HCT116 (cell line): ENCODE data around the gene COPE. TPM values are rescaled to one million over a fixed set of nuclear protein-coding genes. Genes with fewer than 3 reads are reported as not detected.

Experiments
- ATAC-seq: fragments of 200-7000 bp; cut with Tn5 transposase; 2 replicates; pipeline ENCODE4 v1.9.1; 2020; ENCODE audit warnings: mild to moderate bottlenecking, moderate library complexity
- BruUV-seq: library from RNA; stranded (reverse); fragments of 400-500 nt; replicated peaks from 2 replicates; lab custom pipeline; 2021; lab: Mats Ljungman, UMichigan
- CTCF ChIA-PET: fragments of 300-600 bp; sonication (Branson Sonifier 250); formaldehyde crosslinking; loops from one replicate; lab custom pipeline; 2021; ENCODE audit warnings: antibody characterized with exemption; lab: Charles Lee
- POLR2A ChIA-PET: fragments of 300-600, 350-600 bp; sonication (Branson Sonifier 250); formaldehyde crosslinking; loops from one replicate; lab custom pipeline; 2021; ENCODE audit warnings: antibody characterized with exemption; lab: Charles Lee
- RAD21 ChIA-PET, 2 experiments: fragments of 300-600 bp; sonication (Branson Sonifier 250); formaldehyde crosslinking; loops; one replicate each; lab custom pipeline; 2023; ENCODE audit warnings: low total read pairs in 2 of 2; ENCODE audit not compliant: uncharacterized antibody in 2 of 2, unreplicated experiment in 2 of 2, low non-redundant PET in 1 of 2; lab: Charles Lee
- DNase-seq: peaks from one replicate; pipeline ENCODE4 v3.0.0-alpha.2; 2010; ENCODE audit warnings: low read depth, low spot score
- H2AFZ ChIP-seq: fragments of 200-600 bp; shearing (Covaris generic), sonication (generic); 2 replicates; pipeline ENCODE4 v1.6.1; 2017; ENCODE audit warnings: low read depth, mixed run types, mixed read lengths, antibody characterized with exemption, low read length; ENCODE audit not compliant: poor library complexity, severe bottlenecking
- H3K27ac ChIP-seq: 2 replicates; pipeline ENCODE4 v1.5.1; 2012; ENCODE audit warnings: low read depth, low read length
- H3K27me3 ChIP-seq: fragments of 200-600 bp; sonication (generic); 2 replicates; pipeline ENCODE4 v1.6.1; 2016; ENCODE audit warnings: mixed run types, low read length, mixed read lengths; ENCODE audit not compliant: insufficient read depth
- H3K36me3 ChIP-seq, 2 experiments: fragments of 200-500 bp in 1 of 2; fragments of 200-600 bp in 1 of 2; sonication (Bioruptor generic) in 1 of 2; sonication (generic) in 1 of 2; 2 replicates each; pipeline versions ENCODE4 v1.5.1 to v1.6.1; 2014 to 2016; ENCODE audit warnings: low read length in 2 of 2, inconsistent platforms in 1 of 2, mixed read lengths in 1 of 2, mixed run types in 1 of 2; ENCODE audit not compliant: insufficient read depth in 2 of 2, control insufficient read depth in 1 of 2
- H3K4me1 ChIP-seq, 2 experiments: fragments of 200-600 bp in 1 of 2; sonication (generic) in 1 of 2; 2 replicates each; pipeline versions ENCODE4 v1.5.1 to v1.6.1; 2012 to 2017; ENCODE audit warnings: low read length in 2 of 2, inconsistent platforms in 1 of 2, mild to moderate bottlenecking in 1 of 2, mixed read lengths in 1 of 2, mixed run types in 1 of 2, moderate library complexity in 1 of 2; ENCODE audit not compliant: insufficient read depth in 2 of 2, control insufficient read depth in 1 of 2
- H3K4me2 ChIP-seq: fragments of 200-600 bp; sonication (generic); 2 replicates; pipeline ENCODE4 v1.6.1; 2017; ENCODE audit warnings: mixed run types, low read length, mixed read lengths
- H3K4me3 ChIP-seq, 2 experiments: fragments of 200-600 bp in 1 of 2; sonication (generic) in 1 of 2; replicated peaks in 1 of 2; 2 replicates each; pipeline ENCODE4 v1.5.1; 2011 to 2016; ENCODE audit warnings: low read length in 2 of 2, control low read depth in 1 of 2, low read depth in 1 of 2, mild to moderate bottlenecking in 1 of 2, mixed read lengths in 1 of 2, mixed run types in 1 of 2
- H3K79me2 ChIP-seq: fragments of 200-600 bp; sonication (generic); 2 replicates; pipeline ENCODE4 v1.6.1; 2017; ENCODE audit warnings: mild to moderate bottlenecking, mixed run types, low read length, moderate library complexity, mixed read lengths; ENCODE audit not compliant: insufficient read depth
- H3K9ac ChIP-seq: fragments of 200-600 bp; sonication (generic); 2 replicates; pipeline ENCODE4 v1.6.1; 2016; ENCODE audit warnings: low read length, mixed read lengths
- H3K9me2 ChIP-seq: fragments of 200-600 bp; sonication (generic), shearing (Covaris generic); 2 replicates; pipeline ENCODE4 v1.6.1; 2017; ENCODE audit warnings: mixed run types, mild to moderate bottlenecking, moderate library complexity; ENCODE audit not compliant: insufficient read depth
- H3K9me3 ChIP-seq, 2 experiments: fragments of 200-500 bp in 1 of 2; fragments of 200-600 bp in 1 of 2; sonication (Bioruptor generic) in 1 of 2; sonication (generic) in 1 of 2; 2 replicates each; pipeline ENCODE4 v1.6.1; 2014 to 2017; ENCODE audit warnings: low read length in 2 of 2, mixed read lengths in 2 of 2, inconsistent platforms in 1 of 2, low read depth in 1 of 2, mild to moderate bottlenecking in 1 of 2, mixed run types in 1 of 2, moderate library complexity in 1 of 2; ENCODE audit not compliant: control insufficient read depth in 1 of 2, insufficient read depth in 1 of 2
- H4K20me1 ChIP-seq: fragments of 200-600 bp; sonication (generic), shearing (Covaris generic); 2 replicates; pipeline ENCODE4 v1.6.1; 2017; ENCODE audit warnings: mixed run types, mild to moderate bottlenecking, moderate library complexity; ENCODE audit not compliant: insufficient read depth
- CEBPB ChIP-seq: IDR thresholded peaks from 2 replicates; pipeline ENCODE4 v1.6.1; 2012; ENCODE audit warnings: low read depth
- EGR1 ChIP-seq: IDR thresholded peaks from 2 replicates; pipeline ENCODE4 v1.6.1; 2012; ENCODE audit warnings: low read depth
- ELF1 ChIP-seq: IDR thresholded peaks from 2 replicates; pipeline ENCODE4 v1.6.1; 2012; ENCODE audit warnings: low read depth, borderline replicate concordance
- EZH2 ChIP-seq: fragments of 200-600 bp; sonication (generic); IDR thresholded peaks from 2 replicates; pipeline ENCODE4 v1.6.1; 2017; ENCODE audit warnings: antibody characterized with exemption, mixed run types
- EZH2phosphoT487 ChIP-seq: fragments of 200-600 bp; IDR thresholded peaks from 2 replicates; pipeline ENCODE4 v1.6.1; 2018; ENCODE audit warnings: antibody characterized with exemption, borderline replicate concordance
- FOSL1 ChIP-seq: IDR thresholded peaks from 2 replicates; pipeline ENCODE4 v1.6.1; 2012; ENCODE audit warnings: low read depth
- JUND ChIP-seq: IDR thresholded peaks from 2 replicates; pipeline ENCODE4 v1.6.1; 2012
- MAX ChIP-seq: IDR thresholded peaks from 2 replicates; pipeline ENCODE4 v1.6.1; 2012
- POLR2AphosphoS5 ChIP-seq: IDR thresholded peaks from 2 replicates; pipeline ENCODE4 v1.6.1; 2011; ENCODE audit warnings: mild to moderate bottlenecking, low read depth, low read length, moderate library complexity
- RAD21 ChIP-seq: IDR thresholded peaks from 2 replicates; pipeline ENCODE4 v1.6.1; 2012; ENCODE audit warnings: low read depth, mild to moderate bottlenecking
- REST ChIP-seq: IDR thresholded peaks from 2 replicates; pipeline ENCODE4 v1.6.1; 2012; ENCODE audit warnings: low read depth
- SIN3A ChIP-seq: IDR thresholded peaks from 2 replicates; pipeline ENCODE4 v1.6.1; 2012; ENCODE audit warnings: low read depth
- SP1 ChIP-seq: IDR thresholded peaks from 2 replicates; pipeline ENCODE4 v1.6.1; 2012; ENCODE audit warnings: low read depth
- SRF ChIP-seq: IDR thresholded peaks from 2 replicates; pipeline ENCODE4 v1.6.1; 2012; ENCODE audit warnings: low read depth
- YY1 ChIP-seq: IDR thresholded peaks from 2 replicates; pipeline ENCODE4 v1.6.1; 2011; ENCODE audit warnings: low read length, low read depth, moderate library complexity, mild to moderate bottlenecking; ENCODE audit not compliant: insufficient replicate concordance; ENCODE audit errors: extremely low read depth
- ZFX ChIP-seq: fragments of 450-650 bp; IDR thresholded peaks from 2 replicates; pipeline ENCODE4 v1.6.1; 2017
- ZNF274 ChIP-seq: fragments of 200-500 bp; sonication (Bioruptor generic); IDR thresholded peaks from 2 replicates; pipeline ENCODE4 v1.6.1; 2014; ENCODE audit warnings: mild to moderate bottlenecking, low read depth, low read length, inconsistent platforms
- intact Hi-C: fragments of 100-400 bp; cut with micrococcal nuclease; formaldehyde crosslinking; loops from 2 replicates; pipeline ENCODE4 v1.10.0; 2022
- total RNA-seq: library from RNA; stranded (reverse); gene quantifications from one replicate; pipeline ENCODE4 v1.2.1, GENCODE V29; 2021; ENCODE audit not compliant: unreplicated experiment
- TF ChIP-seq, protein P1 (sequence below), 3 experiments: fragments of 200-600 bp in 1 of 3; sonication (generic) in 1 of 3; IDR thresholded peaks in 2 of 3; conservative IDR thresholded peaks in 1 of 3; 2 replicates each; pipeline ENCODE4 v1.5.1; 2012 to 2017; ENCODE audit warnings: low read depth in 2 of 3, low read length in 2 of 3, antibody characterized with exemption in 1 of 3, borderline replicate concordance in 1 of 3, control low read depth in 1 of 3, mild to moderate bottlenecking in 1 of 3, mixed read lengths in 1 of 3, mixed run types in 1 of 3, moderate library complexity in 1 of 3; ENCODE audit not compliant: insufficient read depth in 1 of 3
- TF ChIP-seq, protein P2 (sequence below): IDR thresholded peaks from 2 replicates; pipeline ENCODE4 v1.6.1; 2011; ENCODE audit warnings: mild to moderate bottlenecking, low read length, moderate library complexity; ENCODE audit not compliant: insufficient replicate concordance; ENCODE audit errors: extremely low read depth
- TF ChIP-seq, protein P3 (sequence below): IDR thresholded peaks from 2 replicates; pipeline ENCODE4 v1.6.1; 2012

The COPE gene
- total RNA-seq, 1 experiment from 2014 or later: 263 TPM

DNA sequence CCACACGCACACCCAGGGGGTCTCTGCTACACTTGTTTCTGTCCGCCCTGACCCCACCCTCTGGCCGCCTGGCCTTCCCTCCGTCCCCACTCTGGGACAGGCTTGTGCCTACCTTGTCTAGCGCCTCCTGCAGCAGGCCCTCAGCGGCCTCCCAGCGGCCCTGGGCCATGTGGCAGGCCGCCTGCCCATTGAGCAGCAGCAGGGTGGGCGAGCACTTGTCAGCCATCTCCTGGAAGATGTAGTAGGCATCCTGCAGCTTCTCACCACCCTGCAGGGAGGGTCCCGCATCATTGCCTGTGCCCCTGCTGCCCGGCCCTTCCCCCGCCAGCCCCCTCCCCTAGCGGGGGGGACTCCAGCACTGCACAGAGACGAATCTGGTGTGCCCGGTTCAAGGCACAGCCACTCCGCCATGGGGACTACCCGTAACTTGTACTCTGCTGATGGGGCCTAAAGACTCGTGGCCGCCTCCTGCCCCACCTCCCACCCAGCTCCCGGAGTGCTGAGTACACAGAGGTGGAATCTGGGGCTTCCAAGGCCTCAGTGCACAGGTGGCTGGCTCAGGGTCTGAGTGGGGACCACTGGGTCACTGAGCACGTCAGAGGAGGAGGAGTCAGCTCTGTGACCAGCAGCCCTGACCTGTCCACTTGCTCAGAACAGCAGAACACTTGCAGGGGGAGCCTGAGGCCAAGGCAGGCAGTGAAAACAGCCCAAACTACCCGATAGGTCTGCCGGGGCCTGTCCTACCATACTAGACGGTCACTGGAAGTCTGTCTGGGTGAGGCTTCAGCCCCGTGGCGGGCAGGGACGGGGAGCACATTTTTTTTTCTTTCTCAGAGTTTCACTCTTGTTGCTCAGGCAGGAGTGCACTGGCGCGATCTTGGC is 15.8 kb downstream of the COPE start:
- Histone ChIP-seq H3K27ac (no peak overlapping the region), H3K9ac (no peak overlapping the region), H3K4me3 (no peak overlapping the region), H3K9me2 (no peaks in the 10 kb centered on the region), H4K20me1 (no peaks in the 10 kb centered on the region)
- intact Hi-C loops: no loop called here
- RAD21 ChIA-PET: no interaction called here
- TF ChIP-seq CEBPB (no peak), ZFX (no peak), EZH2 (no peak), FOSL1 (no peak), ELF1 (no peak), EZH2phosphoT487 (no peak), YY1 (no peak), SRF (no peak), MAX (no peak), EGR1 (no peak), RAD21 (no peak), JUND (no peak), ZNF274 (no peak), POLR2AphosphoS5 (no peak), SP1 (no peak), REST (no peak), SIN3A (no peak)
- TF ChIP-seq, protein P1, sequence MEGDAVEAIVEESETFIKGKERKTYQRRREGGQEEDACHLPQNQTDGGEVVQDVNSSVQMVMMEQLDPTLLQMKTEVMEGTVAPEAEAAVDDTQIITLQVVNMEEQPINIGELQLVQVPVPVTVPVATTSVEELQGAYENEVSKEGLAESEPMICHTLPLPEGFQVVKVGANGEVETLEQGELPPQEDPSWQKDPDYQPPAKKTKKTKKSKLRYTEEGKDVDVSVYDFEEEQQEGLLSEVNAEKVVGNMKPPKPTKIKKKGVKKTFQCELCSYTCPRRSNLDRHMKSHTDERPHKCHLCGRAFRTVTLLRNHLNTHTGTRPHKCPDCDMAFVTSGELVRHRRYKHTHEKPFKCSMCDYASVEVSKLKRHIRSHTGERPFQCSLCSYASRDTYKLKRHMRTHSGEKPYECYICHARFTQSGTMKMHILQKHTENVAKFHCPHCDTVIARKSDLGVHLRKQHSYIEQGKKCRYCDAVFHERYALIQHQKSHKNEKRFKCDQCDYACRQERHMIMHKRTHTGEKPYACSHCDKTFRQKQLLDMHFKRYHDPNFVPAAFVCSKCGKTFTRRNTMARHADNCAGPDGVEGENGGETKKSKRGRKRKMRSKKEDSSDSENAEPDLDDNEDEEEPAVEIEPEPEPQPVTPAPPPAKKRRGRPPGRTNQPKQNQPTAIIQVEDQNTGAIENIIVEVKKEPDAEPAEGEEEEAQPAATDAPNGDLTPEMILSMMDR (IDR thresholded peaks at IDR 0.05 in 2 of 3, conservative IDR thresholded peaks at IDR 0.05 in 1 of 3; ENCODE audit: borderline replicate concordance in 1 of 3, insufficient read depth in 1 of 3, low read depth in 2 of 3, low read length in 2 of 3): no peak
- TF ChIP-seq, protein P2, sequence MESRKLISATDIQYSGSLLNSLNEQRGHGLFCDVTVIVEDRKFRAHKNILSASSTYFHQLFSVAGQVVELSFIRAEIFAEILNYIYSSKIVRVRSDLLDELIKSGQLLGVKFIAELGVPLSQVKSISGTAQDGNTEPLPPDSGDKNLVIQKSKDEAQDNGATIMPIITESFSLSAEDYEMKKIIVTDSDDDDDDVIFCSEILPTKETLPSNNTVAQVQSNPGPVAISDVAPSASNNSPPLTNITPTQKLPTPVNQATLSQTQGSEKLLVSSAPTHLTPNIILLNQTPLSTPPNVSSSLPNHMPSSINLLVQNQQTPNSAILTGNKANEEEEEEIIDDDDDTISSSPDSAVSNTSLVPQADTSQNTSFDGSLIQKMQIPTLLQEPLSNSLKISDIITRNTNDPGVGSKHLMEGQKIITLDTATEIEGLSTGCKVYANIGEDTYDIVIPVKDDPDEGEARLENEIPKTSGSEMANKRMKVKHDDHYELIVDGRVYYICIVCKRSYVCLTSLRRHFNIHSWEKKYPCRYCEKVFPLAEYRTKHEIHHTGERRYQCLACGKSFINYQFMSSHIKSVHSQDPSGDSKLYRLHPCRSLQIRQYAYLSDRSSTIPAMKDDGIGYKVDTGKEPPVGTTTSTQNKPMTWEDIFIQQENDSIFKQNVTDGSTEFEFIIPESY: no peak
- TF ChIP-seq, protein P3, sequence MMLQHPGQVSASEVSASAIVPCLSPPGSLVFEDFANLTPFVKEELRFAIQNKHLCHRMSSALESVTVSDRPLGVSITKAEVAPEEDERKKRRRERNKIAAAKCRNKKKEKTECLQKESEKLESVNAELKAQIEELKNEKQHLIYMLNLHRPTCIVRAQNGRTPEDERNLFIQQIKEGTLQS: no peak
- TF ChIP-seq, all 23 proteins: peak for 0
- Histone ChIP-seq H3K4me1 (no peaks in the 10 kb centered on the region), H3K36me3 (peaks cover 0 to 9% of the 10 kb centered on the region in 2 experiments; a peak in 3 of 4 replicates), H3K79me2 (no peaks in the 10 kb centered on the region), H3K27me3 (no peaks in the 10 kb centered on the region), H2AFZ (no peak overlapping the region), H3K4me2 (no peak overlapping the region), H3K9me3 (no peaks in the 10 kb centered on the region)
- BruUV-seq: no TSS peak
- CTCF ChIA-PET: no interaction called here
- no peak for DNase-seq
- POLR2A ChIA-PET: no interaction called here
- ATAC-seq: no peak
